GM12878 (cell line): Measurements from ENCODE around the gene FBXL17. TPM values are rescaled to one million over a fixed set of nuclear protein-coding genes. Genes with fewer than 3 reads are reported as not detected.

Experiments used
- ATAC-seq: fragments of 200-7000 bp; cut with Tn5 transposase; 3 replicates; pipeline ENCODE4 v1.9.1; 2020; ENCODE audit warnings: mild to moderate bottlenecking, moderate library complexity
- BruUV-seq: library from RNA; stranded (reverse); fragments of 400-500 nt; replicated peaks from 2 replicates; lab custom pipeline; 2021; lab: Mats Ljungman, UMichigan
- CTCF ChIA-PET: fragments of 300-600 bp; sonication (Branson Sonifier 250); formaldehyde crosslinking; extraction: SDS; loops from one replicate; lab custom pipeline; 2021; ENCODE audit warnings: inconsistent platforms; lab: Yijun Ruan, JAX
- POLR2A ChIA-PET: fragments of 350-600 bp; formaldehyde crosslinking; extraction: SDS; loops from one replicate; lab custom pipeline; 2021; ENCODE audit warnings: inconsistent platforms; lab: Charles Lee
- RAD21 ChIA-PET: fragments of 300-600 bp; sonication (Branson Sonifier 250); formaldehyde crosslinking; loops from one replicate; lab custom pipeline; 2023; ENCODE audit warnings: antibody characterized with exemption; ENCODE audit not compliant: unreplicated experiment; lab: Charles Lee
- SMC1A ChIA-PET: fragments of 300-600 bp; sonication (Branson Sonifier 250); formaldehyde crosslinking; loops from one replicate; lab custom pipeline; 2023; ENCODE audit not compliant: unreplicated experiment, uncharacterized antibody; lab: Charles Lee
- DNase-seq: peaks from one replicate; pipeline ENCODE4 v3.0.0-alpha.2; 2011; ENCODE audit warnings: low read depth, low spot score
- FAIRE-seq: peaks from 3 replicates; lab custom pipeline; 2011; peaks lifted over from hg19 to GRCh38; lab: Jason Lieb, UNC
- H2AFZ ChIP-seq: 2 replicates; pipeline ENCODE4 v1.6.0; 2011; ENCODE audit warnings: low read depth, low read length, control low read depth; ENCODE audit not compliant: control insufficient read depth
- H3K27ac ChIP-seq: 2 replicates; pipeline ENCODE4 v1.5.1; 2011; ENCODE audit warnings: control low read depth; ENCODE audit not compliant: control insufficient read depth, insufficient read depth
- H3K27me3 ChIP-seq, 2 experiments: replicated peaks in 1 of 2; 2 replicates each; pipeline versions ENCODE4 v1.6.0 to v1.6.1; 2011; ENCODE audit warnings: low read length in 1 of 2; ENCODE audit not compliant: control insufficient read depth in 2 of 2, insufficient read depth in 2 of 2
- H3K36me3 ChIP-seq, 2 experiments: 2 replicates each; pipeline ENCODE4 v1.5.1; 2011; ENCODE audit warnings: low read length in 1 of 2; ENCODE audit not compliant: control insufficient read depth in 2 of 2, insufficient read depth in 2 of 2
- H3K4me1 ChIP-seq: 2 replicates; pipeline ENCODE4 v1.6.1; 2011; ENCODE audit warnings: mild to moderate bottlenecking, low read length, moderate library complexity, mixed read lengths; ENCODE audit not compliant: control insufficient read depth, insufficient read depth
- H3K4me2 ChIP-seq: 2 replicates; pipeline ENCODE4 v1.6.0; 2011; ENCODE audit warnings: control low read depth; ENCODE audit not compliant: control insufficient read depth, insufficient read depth
- H3K4me3 ChIP-seq: fragments of 200-600 bp; sonication (generic); 2 replicates; pipeline ENCODE4 v1.5.1; 2016
- H3K79me2 ChIP-seq: 2 replicates; pipeline ENCODE4 v1.6.0; 2011; ENCODE audit warnings: low read length; ENCODE audit not compliant: control insufficient read depth, insufficient read depth
- H3K9ac ChIP-seq: 2 replicates; pipeline ENCODE4 v1.8.0; 2011; ENCODE audit warnings: low read length, control low read depth, mixed read lengths; ENCODE audit not compliant: control insufficient read depth, insufficient read depth
- H3K9me3 ChIP-seq: replicated peaks from 3 replicates; pipeline ENCODE4 v1.5.1; 2011; ENCODE audit warnings: mild to moderate bottlenecking, low read length; ENCODE audit not compliant: control insufficient read depth, insufficient read depth
- H4K20me1 ChIP-seq: 2 replicates; pipeline ENCODE4 v1.6.0; 2011; ENCODE audit not compliant: control insufficient read depth, insufficient read depth
- CUX1 ChIP-seq: IDR thresholded peaks from 2 replicates; pipeline ENCODE4 v1.6.1; 2012; ENCODE audit warnings: improper control_type of control experiment, low read depth, low read length; ENCODE audit not compliant: insufficient replicate concordance
- FOXM1 ChIP-seq: IDR thresholded peaks from 2 replicates; pipeline ENCODE4 v1.6.1; 2012; ENCODE audit warnings: low read depth, mild to moderate bottlenecking, inconsistent platforms, low read length, moderate library complexity
- NBN ChIP-seq: fragments of 450-650 bp; IDR thresholded peaks from 2 replicates; pipeline ENCODE4 v1.6.1; 2016
- SIN3A ChIP-seq: IDR thresholded peaks from 2 replicates; pipeline ENCODE4 v1.6.1; 2012; ENCODE audit warnings: low read depth, low read length, improper control_type of control experiment
- SREBF1 ChIP-seq: IDR thresholded peaks from 2 replicates; pipeline ENCODE4 v1.6.1; 2012; ENCODE audit warnings: mild to moderate bottlenecking, low read length
- ZNF24 ChIP-seq: fragments of 450-650 bp; IDR thresholded peaks from 2 replicates; pipeline ENCODE4 v1.6.1; 2017; ENCODE audit warnings: antibody characterized with exemption, mild to moderate bottlenecking
- ZNF592 ChIP-seq: fragments of 450-650 bp; IDR thresholded peaks from 2 replicates; pipeline ENCODE4 v1.6.1; 2017; ENCODE audit warnings: mild to moderate bottlenecking, moderate library complexity
- WGBS: methylation state at CpG from one replicate; pipeline ENCODE4 v1.1.6; 2016; ENCODE audit warnings: low lambda C conversion rate; ENCODE audit not compliant: insufficient replicate concordance, insufficient coverage; ENCODE audit errors: missing lambda C conversion rate; 5-methylcytosine and 5-hydroxymethylcytosine counted together
- in situ Hi-C: fragments of 300-500 bp; cut with MboI; formaldehyde crosslinking; loops from 9 replicates; pipeline ENCODE4 v1.14.3; 2018; ENCODE audit warnings: mixed read lengths
- intact Hi-C: fragments of 100-400 bp; cut with micrococcal nuclease; formaldehyde crosslinking; loops from one replicate; pipeline ENCODE4 v1.14.2; 2022; ENCODE audit not compliant: unreplicated experiment
- polyA plus RNA-seq, 11 experiments: library from polyadenylated mRNA; depleted of rRNA in 4 of 11; unstranded in 6 of 11; stranded (reverse) in 5 of 11; fragments of >200 nt; fragmentation: Nextera tagmentation in 4 of 11; fragmentation: Illumina TruSeq in 1 of 11; extraction: Ambion mirVana in 4 of 11; extraction: Trizol in 1 of 11; gene quantifications; 1 replicate in 1 of 11; 2 replicates in 10 of 11; pipeline versions ENCODE4 v1.2.1 to v1.2.3, GENCODE V29; 2011 to 2016; ENCODE audit warnings: inconsistent platforms in 2 of 11, missing spikeins in 2 of 11, low read depth in 1 of 11
- total RNA-seq, 4 experiments: library from RNA; depleted of rRNA in 3 of 4; stranded (reverse); fragments of >200 nt in 3 of 4; fragmentation: Illumina TruSeq in 1 of 4; extraction: Trizol in 1 of 4; gene quantifications; 2 replicates each; pipeline versions ENCODE4 v1.2.1 to v1.2.3, GENCODE V29; 2013 to 2021

The FBXL17 gene
- total and polyA plus RNA-seq, 10 of the 15 experiments (the other 5 are each of a cell fraction or from before 2014, with no cell fraction given) = 0.88 to 9.0 (median 4.4) TPM

GRCh38 chr5:107971846-107972245 is 410.1 kb downstream of the FBXL17 start:
- RAD21 ChIA-PET = no interaction called here
- Histone ChIP-seq H4K20me1 (no peaks in the 10 kb centered on the region), H3K36me3 (no peaks in the 10 kb centered on the region), H3K9me3 (no peaks in the 10 kb centered on the region)
- TF ChIP-seq ZNF592 (no peak), SIN3A (no peak), NBN (no peak), ZNF24 (no peak), SREBF1 (no peak), FOXM1 (no peak), CUX1 (no peak)
- TF ChIP-seq, all 136 proteins: peak for 0
- 96% methylated on average over 1 of the region's 1 CpG for WGBS
- ATAC-seq (no peak), FAIRE-seq (no peak), DNase-seq (no peak)
- Histone ChIP-seq H3K27ac (no peak overlapping the region), H3K9ac (no peak overlapping the region), H3K27me3 (no peaks in the 10 kb centered on the region), H3K4me1 (no peaks in the 10 kb centered on the region), H2AFZ (no peak overlapping the region), H3K79me2 (no peaks in the 10 kb centered on the region), H3K4me3 (no peak overlapping the region), H3K4me2 (no peak overlapping the region)
- BruUV-seq = no TSS peak
- ChIA-PET CTCF (no interaction called here), POLR2A (no interaction called here), SMC1A (interaction anchor here (1.5 kb wide), 1 partner anchor 11 kb away, joined by 9 read pairs; no protein-coding TSS in a partner anchor)
- in situ Hi-C loops = no loop called here
- intact Hi-C loops = no loop called here
